D721Med (cell line): Measurements from ENCODE around the gene APLF.
"Not testable (repeated sequence)": the region's sequence is repeated elsewhere in the genome, so short reads cannot be mapped to it uniquely, and the experiment has no call there.

ENCODE experiments used
- DNase-seq: peaks from one replicate; pipeline ENCODE4 v3.0.0; 2011; ENCODE audit warnings: low spot score; ENCODE audit not compliant: insufficient read length
- FAIRE-seq: peaks from 2 replicates; lab custom pipeline; 2011; peaks lifted over from hg19 to GRCh38; lab: Jason Lieb, UNC
- CTCF ChIP-seq: IDR thresholded peaks from 2 replicates; pipeline ENCODE4 v1.5.1; 2012; ENCODE audit warnings: mild to moderate bottlenecking, control low read depth; ENCODE audit not compliant: insufficient read depth; ENCODE audit errors: missing control alignments

The APLF gene

DNA sequence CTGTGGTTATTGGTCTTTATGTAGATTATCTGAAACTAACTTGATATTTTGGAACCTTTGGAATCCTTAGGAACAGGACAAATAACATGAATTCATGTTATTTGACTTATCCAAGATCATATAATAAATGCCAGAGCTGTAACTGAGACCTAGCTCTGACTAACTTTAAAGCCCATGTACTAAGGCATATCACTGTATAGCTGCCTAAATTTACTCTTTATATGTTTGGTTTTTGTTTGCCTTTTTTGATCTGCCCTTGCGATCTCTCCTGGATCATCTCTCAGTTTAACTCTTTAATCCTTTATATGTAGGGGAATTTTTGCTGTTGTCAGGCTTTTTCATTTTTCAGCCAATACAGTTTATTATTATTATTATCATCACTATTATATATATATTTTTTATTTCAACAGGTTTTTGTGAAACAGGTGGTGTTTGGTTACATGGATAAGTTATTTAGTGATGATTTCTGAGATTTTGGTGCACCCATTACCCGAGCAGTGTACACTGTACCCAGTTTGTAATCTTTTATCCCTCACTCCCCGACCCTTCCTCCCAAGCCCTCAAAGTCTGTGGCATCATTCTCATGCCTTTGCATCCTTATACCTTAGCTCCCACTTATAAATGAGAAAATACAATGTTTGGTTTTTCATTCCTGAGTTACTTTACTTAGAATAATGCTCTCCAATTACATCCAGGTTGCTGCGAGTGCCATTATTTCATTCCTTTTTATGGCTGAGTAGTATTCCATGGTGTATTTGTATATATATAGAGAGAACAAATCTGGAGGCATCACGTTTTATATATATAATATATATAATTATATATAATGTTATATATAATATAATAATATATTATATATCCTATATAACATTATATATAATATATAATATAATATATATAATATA is 48.9 kb downstream of the APLF start:
- TF ChIP-seq CTCF = no peak
- DNase-seq = no peak
- no peak for FAIRE-seq

- DNase-seq = no peak
- TF ChIP-seq CTCF = no peak
- FAIRE-seq = no peak
These were observed 51.9 kb downstream of the APLF start for GRCh38 chr2:68519236-68519635.

DNA sequence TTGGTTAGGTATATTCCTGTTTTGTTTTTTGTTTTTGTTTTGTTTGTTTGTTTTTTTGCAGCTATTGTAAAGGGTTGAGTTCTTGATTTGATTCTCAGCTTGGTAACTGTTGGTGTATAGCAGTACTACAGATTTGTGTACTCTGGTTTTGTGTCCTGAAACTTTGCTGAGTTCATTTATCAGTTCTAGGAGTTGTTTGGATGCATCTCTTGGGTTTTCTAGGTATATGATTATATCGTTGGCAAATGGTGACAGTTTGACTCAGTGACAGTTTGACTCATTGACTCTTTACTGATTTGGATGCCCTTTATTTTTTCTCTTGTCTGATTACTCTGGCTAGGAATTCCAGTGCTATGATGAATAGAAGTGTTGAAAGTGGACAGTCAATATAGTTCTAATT is 53.7 kb downstream of the APLF start:
- TF ChIP-seq CTCF = no peak
- FAIRE-seq (no peak), DNase-seq (no peak)

DNA sequence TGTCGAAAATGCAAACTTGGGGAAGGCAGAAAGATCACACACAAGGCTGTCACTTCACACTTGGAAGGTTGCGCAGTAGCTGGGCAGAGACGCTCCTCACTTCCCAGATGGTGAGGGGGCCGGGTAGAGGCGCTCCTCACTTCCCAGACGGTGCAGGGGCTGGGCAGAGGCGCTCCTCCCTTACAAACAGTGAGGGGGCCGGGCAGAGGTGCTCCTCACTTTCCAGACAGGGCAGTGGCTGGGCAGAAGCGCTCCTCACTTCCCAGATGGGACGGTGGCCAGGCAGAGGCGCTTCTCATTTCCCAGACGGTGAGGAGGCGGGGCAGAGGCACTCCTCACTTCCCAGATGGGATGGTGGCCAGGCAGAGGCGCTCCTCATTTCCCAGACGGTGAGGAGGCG is 59.6 kb downstream of the APLF start:
- not testable (repeated sequence) for DNase-seq, FAIRE-seq

GRCh38 chr2:68527343-68528081 is 60.1 kb downstream of the APLF start:
- not testable (repeated sequence) for FAIRE-seq, DNase-seq

DNA sequence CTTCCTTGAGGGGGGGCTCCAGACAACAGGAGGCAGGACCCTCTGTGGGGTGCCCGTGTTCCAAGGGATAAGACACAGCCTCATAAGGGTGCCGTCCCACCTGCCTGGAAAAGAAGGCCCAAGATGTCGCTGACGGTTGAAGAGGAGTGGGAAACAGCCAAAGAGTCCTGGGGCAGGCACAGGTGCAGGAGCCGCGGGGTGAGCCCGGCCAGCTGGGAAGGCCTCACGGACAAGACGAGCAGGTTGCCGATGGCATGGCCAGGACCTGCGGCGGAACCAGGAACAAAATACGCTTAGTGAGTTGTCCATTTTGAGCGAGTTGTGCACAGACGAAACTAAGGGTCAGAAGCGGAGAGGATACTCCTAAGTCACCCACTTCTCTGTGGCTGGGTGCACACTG is 61.8 kb downstream of the APLF start:
- FAIRE-seq, DNase-seq: not testable (repeated sequence)

DNA sequence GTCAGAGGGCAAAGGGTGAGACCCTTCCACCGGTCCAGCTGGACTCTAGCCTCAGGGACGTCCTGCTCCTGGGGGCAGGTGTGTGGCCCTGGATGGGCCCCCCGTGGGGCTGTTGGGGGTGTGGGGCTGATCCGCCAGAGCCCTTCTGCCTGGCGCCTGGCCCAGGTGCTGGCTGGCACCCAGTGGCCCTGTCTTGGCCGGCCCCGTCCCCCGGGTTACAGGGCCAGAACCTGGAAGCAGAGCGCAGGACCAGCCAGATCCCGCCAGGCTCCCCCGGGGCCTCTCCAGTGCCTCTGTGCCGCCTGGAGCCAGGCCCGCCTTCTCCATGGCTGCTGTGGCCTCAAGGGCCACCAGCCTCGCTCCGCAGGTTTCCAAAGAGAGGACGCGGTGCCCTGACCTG is 62.3 kb downstream of the APLF start:
- not testable (repeated sequence) for FAIRE-seq, DNase-seq

- no peak for FAIRE-seq
- no peak for TF ChIP-seq CTCF
- DNase-seq = no peak
These were observed 68.6 kb downstream of the APLF start for GRCh38 chr2:68536000-68536399.

DNA sequence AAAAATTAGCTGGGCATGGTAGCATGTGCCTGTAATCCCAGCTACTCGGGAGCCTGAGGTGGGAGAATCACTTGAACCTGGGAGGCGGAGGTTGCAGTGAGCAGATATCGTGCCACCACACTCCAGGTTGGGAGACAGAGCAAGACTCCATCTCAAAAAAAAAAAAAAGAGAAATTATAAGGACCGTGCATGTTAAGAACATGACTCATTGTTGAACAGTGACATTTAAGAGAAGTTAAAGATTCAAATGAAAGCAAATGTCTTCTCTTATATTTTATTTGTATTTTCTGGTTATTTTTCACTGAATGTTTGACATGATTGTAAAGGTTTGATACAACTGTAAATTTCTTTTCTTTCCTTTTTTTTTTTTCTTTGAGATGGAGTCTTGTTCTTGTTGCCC is 69.6 kb downstream of the APLF start:
- TF ChIP-seq CTCF = no peak
- FAIRE-seq = no peak
- DNase-seq = no peak
